WTC11 (cell line): ENCODE data around the gene PRUNE2. TPM values are rescaled to one million over a fixed set of nuclear protein-coding genes. Genes with fewer than 3 reads are reported as not detected.
A peak's percentile ranks its signal among the peaks of the same experiment; 100 is the strongest.

Experiments
- ATAC-seq: fragments of 200-7000 bp; cut with Tn5 transposase; 2 replicates; pipeline ENCODE4 v1.10.0; 2021; ENCODE audit warnings: mild to moderate bottlenecking, moderate library complexity
- CTCF ChIA-PET: fragments of 300-600 bp; sonication (Branson Sonifier 250); formaldehyde crosslinking; loops from one replicate; lab custom pipeline; 2021; ENCODE audit warnings: antibody characterized with exemption; lab: Charles Lee
- POLR2A ChIA-PET: fragments of 350-600 bp; sonication (Branson Sonifier 250); formaldehyde crosslinking; loops from one replicate; lab custom pipeline; 2021; ENCODE audit warnings: antibody characterized with exemption; lab: Charles Lee
- DNase-seq: peaks from one replicate; pipeline ENCODE4 v3.0.0; 2021; ENCODE audit warnings: low spot score
- H3K27ac Mint-ChIP-seq: 2 replicates; pipeline ENCODE4 v1.8.0; 2021; ENCODE audit warnings: mixed read lengths
- H3K27me3 Mint-ChIP-seq: 2 replicates; pipeline ENCODE4 v1.8.0; 2021; ENCODE audit warnings: low read depth, mild to moderate bottlenecking, moderate library complexity, mixed read lengths
- H3K36me3 Mint-ChIP-seq: 2 replicates; pipeline ENCODE4 v1.8.0; 2021; ENCODE audit warnings: mixed read lengths
- H3K4me1 Mint-ChIP-seq: 2 replicates; pipeline ENCODE4 v1.8.0; 2022; ENCODE audit warnings: mixed read lengths
- H3K4me3 Mint-ChIP-seq: 2 replicates; pipeline ENCODE4 v1.8.0; 2021; ENCODE audit warnings: mild to moderate bottlenecking, moderate library complexity, mixed read lengths
- H3K9me3 Mint-ChIP-seq: 2 replicates; pipeline ENCODE4 v1.8.0; 2021; ENCODE audit warnings: mixed read lengths
- AFF4 ChIP-seq: sonication (generic); formaldehyde crosslinking; IDR thresholded peaks from 2 replicates; pipeline ENCODE4 v1.8.1; 2023; ENCODE audit warnings: mild to moderate bottlenecking, missing genetic modification reagents, borderline replicate concordance
- CREB1 ChIP-seq: sonication (generic); formaldehyde crosslinking; IDR thresholded peaks from 2 replicates; pipeline ENCODE4 v1.8.0; 2023; ENCODE audit warnings: mild to moderate bottlenecking, missing genetic modification reagents
- ELF4 ChIP-seq: sonication (generic); formaldehyde crosslinking; IDR thresholded peaks from 2 replicates; pipeline ENCODE4 v1.8.1; 2022; ENCODE audit warnings: low read depth, mild to moderate bottlenecking, moderate library complexity, missing genetic modification reagents
- FOXJ3 ChIP-seq: sonication (generic); formaldehyde crosslinking; IDR thresholded peaks from 2 replicates; pipeline ENCODE4 v1.9.0; 2021; ENCODE audit warnings: missing genetic modification reagents, mild to moderate bottlenecking, borderline replicate concordance
- FOXK1 ChIP-seq: sonication (generic); formaldehyde crosslinking; IDR thresholded peaks from 2 replicates; pipeline ENCODE4 v1.8.0; 2022; ENCODE audit warnings: mild to moderate bottlenecking, moderate library complexity, missing genetic modification reagents
- FOXP1 ChIP-seq: sonication (generic); formaldehyde crosslinking; IDR thresholded peaks from 2 replicates; pipeline ENCODE4 v1.8.0; 2022; ENCODE audit warnings: missing genetic modification reagents, mild to moderate bottlenecking, moderate library complexity, borderline replicate concordance
- HMGXB4 ChIP-seq: sonication (generic); formaldehyde crosslinking; IDR thresholded peaks from 2 replicates; pipeline ENCODE4 v1.8.1; 2023; ENCODE audit warnings: mild to moderate bottlenecking, moderate library complexity, missing genetic modification reagents
- IRF1 ChIP-seq: sonication (generic); formaldehyde crosslinking; IDR thresholded peaks from 2 replicates; pipeline ENCODE4 v1.8.0; 2023; ENCODE audit warnings: missing genetic modification reagents
- MYBL2 ChIP-seq: sonication (generic); formaldehyde crosslinking; IDR thresholded peaks from 2 replicates; pipeline ENCODE4 v1.8.1; 2023; ENCODE audit warnings: mild to moderate bottlenecking, moderate library complexity, missing genetic modification reagents
- NFE2L1 ChIP-seq: sonication (generic); formaldehyde crosslinking; IDR thresholded peaks from 2 replicates; pipeline ENCODE4 v1.8.1; 2023; ENCODE audit warnings: missing genetic modification reagents
- OVOL2 ChIP-seq: fragments of 250-450 bp; sonication (Bioruptor Pico); IDR thresholded peaks from 2 replicates; pipeline ENCODE4 v1.9.0; 2021; ENCODE audit warnings: mild to moderate bottlenecking, borderline replicate concordance
- PREB ChIP-seq: sonication (generic); formaldehyde crosslinking; IDR thresholded peaks from 2 replicates; pipeline ENCODE4 v1.8.1; 2022; ENCODE audit warnings: mild to moderate bottlenecking, missing genetic modification reagents, moderate library complexity, borderline replicate concordance
- USF2 ChIP-seq: sonication (generic); formaldehyde crosslinking; IDR thresholded peaks from 2 replicates; pipeline ENCODE4 v1.8.1; 2023; ENCODE audit warnings: mild to moderate bottlenecking, missing genetic modification reagents, moderate library complexity
- ZBTB21 ChIP-seq: sonication (generic); formaldehyde crosslinking; IDR thresholded peaks from 2 replicates; pipeline ENCODE4 v1.8.1; 2023; ENCODE audit warnings: mild to moderate bottlenecking, missing genetic modification reagents, borderline replicate concordance
- ZNF281 ChIP-seq: sonication (generic); formaldehyde crosslinking; IDR thresholded peaks from 2 replicates; pipeline ENCODE4 v1.8.0; 2023; ENCODE audit warnings: mild to moderate bottlenecking, missing genetic modification reagents
- ZNF396 ChIP-seq: fragments of 250-450 bp; sonication (Bioruptor Pico); IDR thresholded peaks from 2 replicates; pipeline ENCODE4 v1.8.0; 2021; ENCODE audit warnings: mild to moderate bottlenecking, moderate library complexity, borderline replicate concordance
- ZNF425 ChIP-seq: fragments of 250-450 bp; sonication (Bioruptor Pico); conservative IDR thresholded peaks from 2 replicates; pipeline ENCODE4 v1.9.0; 2021; ENCODE audit warnings: mild to moderate bottlenecking
- total RNA-seq: library from RNA; stranded (reverse); gene quantifications from 3 replicates; pipeline ENCODE4 v1.2.3, GENCODE V29; 2021

The PRUNE2 gene
- total RNA-seq, 1 experiment from 2014 or later: 13.1 TPM

GRCh38 chr9:76891279-76891678 is 14.6 kb downstream of the PRUNE2 start:
- H3K4me3 Mint-ChIP-seq: no peak overlapping the region
- H3K4me1 Mint-ChIP-seq: peaks cover 25% of the 10 kb centered on the region
- no peaks in the 10 kb centered on the region for H3K36me3 Mint-ChIP-seq
- TF ChIP-seq OVOL2 (CRISPR knock-in tag) (no peak), ZNF425 (CRISPR knock-in tag) (no peak), PREB (no peak), ELF4 (no peak), IRF1 (CRISPR knock-in tag) (no peak), CREB1 (CRISPR knock-in tag) (no peak)
- ChIA-PET CTCF (no interaction called here), POLR2A (no interaction called here)
- H3K27ac Mint-ChIP-seq: no peak overlapping the region
- DNase-seq (no peak), ATAC-seq (no peak)
- no peaks in the 10 kb centered on the region for H3K27me3 Mint-ChIP-seq
- no peaks in the 10 kb centered on the region for H3K9me3 Mint-ChIP-seq

GRCh38 chr9:76887951-76888350 is 18.0 kb downstream of the PRUNE2 start:
- Mint-ChIP-seq H3K36me3 (no peaks in the 10 kb centered on the region), H3K9me3 (no peaks in the 10 kb centered on the region), H3K4me3 (no peak overlapping the region), H3K27ac (peak overlapping the region; percentile 55; the same call in 1 of the 2 replicates)
- POLR2A ChIA-PET: no interaction called here
- CTCF ChIA-PET: interaction anchor here (1.4 kb wide), 1 partner anchor 15 kb away, joined by 4 read pairs; no protein-coding TSS in a partner anchor
- no peak for DNase-seq
- peak; percentile 79 for ATAC-seq
- TF ChIP-seq USF2: no peak
- TF ChIP-seq NFE2L1: peak; percentile 86
- no peak for TF ChIP-seq MYBL2 (CRISPR knock-in tag)
- no peak for TF ChIP-seq FOXK1 (CRISPR knock-in tag)
- TF ChIP-seq ZBTB21 (CRISPR knock-in tag): no peak
- TF ChIP-seq HMGXB4 (CRISPR knock-in tag): no peak
- TF ChIP-seq FOXJ3 (CRISPR knock-in tag): no peak
- TF ChIP-seq, all 79 proteins: peak for 1
- no peaks in the 10 kb centered on the region for H3K27me3 Mint-ChIP-seq
- peaks cover 37% of the 10 kb centered on the region for H3K4me1 Mint-ChIP-seq

- Mint-ChIP-seq H3K27ac (peak overlapping the region; percentile 15; the same call in 1 of the 2 replicates), H3K4me1 (peaks cover 44% of the 10 kb centered on the region), H3K36me3 (peaks cover 2% of the 10 kb centered on the region), H3K9me3 (peaks cover 3% of the 10 kb centered on the region), H3K4me3 (no peak overlapping the region), H3K27me3 (no peaks in the 10 kb centered on the region)
- ChIA-PET CTCF (interaction anchor here (1.4 kb wide), 1 partner anchor 14 kb away, joined by 4 read pairs; no protein-coding TSS in a partner anchor), POLR2A (no interaction called here)
- peak; percentile 15; the same call in 1 of the 2 replicates for ATAC-seq
- no peak for DNase-seq
- TF ChIP-seq AFF4 (CRISPR knock-in tag) (no peak), ZNF281 (no peak), FOXP1 (no peak), ZNF396 (no peak)
Measured at GRCh38 chr9:76887003-76887821, 18.7 kb downstream of the PRUNE2 start.
